NCI-H146 treated with DMSO at 0.1 percent for 48 hours (cell line): ENCODE data around the gene ALDH1A1.
"Not testable (repeated sequence)": the region's sequence is repeated elsewhere in the genome, so short reads cannot be mapped to it uniquely, and the experiment has no call there.

Source experiments
- DNase-seq: peaks from one replicate; lab custom pipeline; 2025; ENCODE audit not compliant: unreplicated experiment; lab: John Stamatoyannopoulos, UW

Gene ALDH1A1

DNA sequence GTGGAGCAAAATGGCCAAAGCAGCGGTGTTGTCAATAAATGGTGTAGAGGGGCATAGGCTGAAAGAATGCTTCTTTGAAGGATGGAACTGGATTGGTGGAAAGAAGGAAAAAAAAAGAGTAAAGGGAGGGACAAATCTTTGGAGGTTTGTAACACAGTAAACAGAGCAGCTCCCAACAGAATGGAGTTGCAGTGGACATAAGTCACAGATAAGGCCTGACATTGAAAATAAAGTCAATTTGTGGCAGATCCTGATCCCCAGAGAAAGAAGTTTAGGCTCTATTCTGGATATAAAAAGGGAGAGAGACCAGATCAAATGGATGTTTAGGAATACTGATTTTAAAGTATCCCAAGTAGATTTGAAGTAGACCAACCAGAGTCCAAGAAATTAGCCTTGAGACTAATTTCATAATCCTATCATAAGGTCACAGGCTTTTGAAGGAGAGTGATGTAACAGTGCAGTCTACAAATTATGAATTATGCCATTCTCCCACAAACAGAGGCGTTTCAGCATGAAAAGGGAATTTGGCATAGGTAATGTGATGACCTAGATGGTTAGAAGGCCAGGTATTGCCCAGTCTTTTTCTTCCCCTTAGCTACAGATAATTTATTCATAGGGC is 8.9 kb downstream of the ALDH1A1 start:
- DNase-seq = no peak

DNA sequence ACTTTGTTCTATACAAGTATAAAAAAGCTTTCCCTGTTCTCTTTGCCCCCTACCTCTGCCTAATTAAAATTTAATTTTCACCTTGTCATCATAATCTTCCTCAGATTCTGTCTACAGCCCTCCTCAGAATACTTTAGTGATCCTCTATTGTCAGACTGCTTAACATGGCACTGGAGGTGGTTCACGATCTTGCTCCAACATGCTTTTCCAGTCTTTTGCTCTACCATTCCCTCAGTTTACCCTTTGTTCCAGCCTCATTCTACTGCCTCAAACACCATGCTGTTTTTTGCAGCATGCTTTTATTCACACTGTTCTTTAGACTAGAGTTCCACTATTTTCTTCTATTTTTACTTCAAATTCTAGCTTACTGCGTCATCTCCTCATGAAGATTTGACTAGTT is 10.4 kb downstream of the ALDH1A1 start:
- DNase-seq = no peak

DNA sequence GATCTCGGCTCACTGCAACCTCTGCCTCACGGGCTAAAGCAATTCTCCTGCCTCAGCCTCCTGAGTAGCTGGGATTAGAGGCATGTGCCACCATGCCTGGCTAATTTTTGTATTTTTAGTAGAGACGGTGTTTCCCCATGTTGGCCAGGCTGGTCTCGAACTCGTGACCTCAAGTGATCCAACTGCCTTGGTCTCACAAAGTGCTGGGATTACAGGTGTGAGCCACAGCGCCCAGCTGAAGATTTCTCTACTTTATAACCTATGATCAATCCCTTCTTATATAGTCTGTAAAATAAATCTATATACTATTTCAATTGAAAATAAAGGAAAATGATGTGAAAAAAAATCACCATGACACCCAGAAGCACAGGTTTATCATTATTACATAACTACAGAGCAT is 13.3 kb downstream of the ALDH1A1 start:
- DNase-seq = not testable (repeated sequence)

GRCh38 chr9:72937545-72937944 is 15.3 kb downstream of the ALDH1A1 start:
- no peak for DNase-seq

- DNase-seq = no peak
These were observed 16.2 kb downstream of the ALDH1A1 start for GRCh38 chr9:72936679-72937078.

DNA sequence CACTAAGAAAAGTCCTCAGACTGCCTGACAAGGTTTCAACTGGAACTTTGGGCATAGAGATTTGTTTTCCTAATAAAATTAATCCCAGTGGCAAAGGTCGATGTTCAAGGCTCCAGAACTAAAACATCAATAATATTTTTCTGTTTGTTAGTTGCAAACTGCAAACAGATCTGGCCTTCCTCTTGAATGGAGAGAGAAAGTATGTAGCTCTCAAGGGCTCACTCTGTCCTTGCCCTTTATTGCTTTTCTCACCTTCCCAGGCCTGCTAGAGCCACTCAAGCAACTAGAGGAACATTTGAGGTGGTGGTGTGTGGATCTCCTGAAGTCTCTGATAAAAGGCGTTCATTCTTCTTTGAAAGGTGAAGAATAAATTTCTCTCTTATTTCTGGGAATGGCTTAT is 16.6 kb downstream of the ALDH1A1 start:
- DNase-seq = no peak

- no peak for DNase-seq
These were observed 17.3 kb downstream of the ALDH1A1 start for GRCh38 chr9:72935595-72935994.

DNA sequence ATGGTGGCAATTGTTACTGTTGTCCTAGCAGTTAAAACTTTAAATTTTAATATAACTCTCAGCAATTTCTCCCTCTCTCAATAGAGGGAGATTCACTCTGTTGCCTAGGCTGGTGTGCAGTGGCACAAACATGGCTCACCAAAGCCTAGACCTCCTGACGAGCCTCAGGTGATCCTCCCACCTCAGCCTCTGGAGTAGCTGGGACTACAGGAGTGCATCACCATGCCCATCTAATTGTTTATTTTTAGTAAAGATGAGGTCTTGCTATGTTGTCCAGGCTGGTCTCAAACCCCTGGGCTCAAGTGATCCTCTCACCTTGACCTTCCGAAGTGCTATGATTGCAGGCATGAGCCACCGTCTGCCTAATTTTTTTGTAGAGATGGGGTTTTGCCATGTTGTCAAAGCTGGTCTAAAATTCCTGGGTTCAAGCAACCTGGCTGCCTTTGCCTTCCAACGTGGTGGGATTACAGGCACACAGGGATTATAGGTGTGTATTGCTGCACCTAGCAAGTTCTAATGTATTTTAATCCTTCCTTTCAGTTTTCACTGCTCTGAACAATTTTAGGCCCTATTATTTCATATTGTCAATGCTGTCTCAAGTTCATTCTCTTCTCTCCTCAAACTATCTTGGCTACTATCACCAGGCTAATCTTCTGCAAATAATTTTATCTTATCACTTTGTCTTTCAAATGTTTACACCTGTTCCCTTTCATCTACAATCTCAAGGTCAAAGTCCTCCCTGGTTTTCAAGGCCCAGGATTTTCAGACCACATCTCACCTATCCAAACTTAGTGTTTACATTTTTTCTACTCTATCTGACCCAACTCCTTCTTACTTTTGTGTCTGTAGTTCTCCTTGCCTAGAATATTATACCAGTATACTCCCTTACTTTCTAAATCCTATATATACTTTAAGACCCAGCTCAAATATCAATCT is 18.9 kb downstream of the ALDH1A1 start:
- DNase-seq = no peak

GRCh38 chr9:72932619-72933018 is 20.2 kb downstream of the ALDH1A1 start:
- DNase-seq = no peak

DNA sequence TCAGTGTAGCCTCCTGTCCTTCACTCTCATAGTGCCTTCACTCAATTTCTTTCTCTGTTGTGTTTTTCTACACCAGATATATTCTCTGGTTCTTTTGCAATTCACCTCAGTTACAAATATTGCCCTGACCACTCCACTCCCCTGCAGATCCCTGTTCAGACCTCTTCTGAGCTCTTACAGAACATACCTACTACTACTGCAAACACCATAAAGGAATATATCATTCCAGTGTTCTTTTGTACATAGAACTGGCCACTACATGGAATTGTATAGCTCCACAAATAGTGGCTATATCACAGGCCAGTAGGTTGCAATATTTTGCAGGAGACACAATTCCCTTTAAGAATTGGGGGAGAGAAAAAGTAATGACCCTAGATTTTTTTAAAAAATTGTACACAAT is 21.0 kb downstream of the ALDH1A1 start:
- DNase-seq = no peak

DNA sequence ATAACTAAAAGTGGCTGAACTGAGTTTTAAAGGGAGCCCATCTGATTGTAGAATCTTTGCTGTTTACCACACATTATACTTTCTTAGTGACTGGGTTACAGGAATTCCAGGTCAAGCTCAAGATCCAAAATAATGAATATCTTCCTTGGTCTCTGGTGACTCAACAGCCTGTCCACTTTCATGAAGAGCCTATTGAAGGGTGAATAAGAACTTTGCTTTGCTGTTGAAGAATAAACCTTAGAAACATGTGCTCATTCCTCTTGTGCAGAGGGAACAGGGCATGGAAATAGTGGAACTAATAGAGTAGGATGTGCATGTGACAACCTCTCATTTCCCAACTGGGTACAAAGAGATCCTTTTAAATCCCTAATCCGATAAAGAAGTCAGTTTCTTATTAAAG is 21.4 kb downstream of the ALDH1A1 start:
- DNase-seq = no peak

DNA sequence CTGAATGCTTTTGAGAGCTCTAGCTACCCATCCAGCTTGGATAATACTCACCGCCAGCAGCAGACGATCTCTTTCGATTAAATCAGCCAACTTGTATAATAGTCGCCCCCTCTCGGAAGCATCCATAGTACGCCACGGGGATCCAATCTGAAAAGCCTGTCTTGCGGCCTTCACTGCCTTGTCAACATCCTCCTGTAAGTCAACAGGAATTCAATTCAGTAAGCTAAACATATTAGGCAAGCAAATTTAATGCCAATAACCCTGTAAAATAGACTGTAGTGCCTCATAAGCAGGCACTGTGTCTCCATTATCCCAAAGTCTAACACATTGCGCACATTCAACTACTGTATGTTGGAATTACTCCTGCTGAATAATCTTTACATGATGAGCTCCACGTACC is 22.0 kb downstream of the ALDH1A1 start:
- no peak for DNase-seq

DNA sequence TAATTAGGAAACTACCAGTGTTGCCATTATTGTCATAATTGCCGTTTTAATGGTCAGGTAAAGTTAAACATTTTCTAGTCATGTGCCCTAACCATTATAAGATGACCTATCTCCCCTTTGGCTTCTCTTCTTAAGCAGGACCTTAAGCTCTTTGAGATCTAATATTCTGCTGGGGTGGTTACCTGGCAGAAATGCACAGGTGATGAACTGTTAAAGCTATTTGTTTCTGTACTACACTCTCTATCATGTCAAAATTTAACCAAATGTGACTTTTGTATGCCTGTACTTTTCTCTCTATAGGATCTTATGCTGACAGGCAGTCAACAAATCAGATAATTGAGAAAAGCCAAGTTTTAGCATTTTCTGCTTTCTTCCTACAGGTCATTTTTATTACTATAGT is 23.3 kb downstream of the ALDH1A1 start:
- no peak for DNase-seq

- no peak for DNase-seq
These were observed 24.8 kb downstream of the ALDH1A1 start for GRCh38 chr9:72928042-72928507.

GRCh38 chr9:72926506-72926905 is 26.3 kb downstream of the ALDH1A1 start:
- no peak for DNase-seq

- no peak for DNase-seq
These were observed 27.0 kb downstream of the ALDH1A1 start for GRCh38 chr9:72925891-72926290.

DNA sequence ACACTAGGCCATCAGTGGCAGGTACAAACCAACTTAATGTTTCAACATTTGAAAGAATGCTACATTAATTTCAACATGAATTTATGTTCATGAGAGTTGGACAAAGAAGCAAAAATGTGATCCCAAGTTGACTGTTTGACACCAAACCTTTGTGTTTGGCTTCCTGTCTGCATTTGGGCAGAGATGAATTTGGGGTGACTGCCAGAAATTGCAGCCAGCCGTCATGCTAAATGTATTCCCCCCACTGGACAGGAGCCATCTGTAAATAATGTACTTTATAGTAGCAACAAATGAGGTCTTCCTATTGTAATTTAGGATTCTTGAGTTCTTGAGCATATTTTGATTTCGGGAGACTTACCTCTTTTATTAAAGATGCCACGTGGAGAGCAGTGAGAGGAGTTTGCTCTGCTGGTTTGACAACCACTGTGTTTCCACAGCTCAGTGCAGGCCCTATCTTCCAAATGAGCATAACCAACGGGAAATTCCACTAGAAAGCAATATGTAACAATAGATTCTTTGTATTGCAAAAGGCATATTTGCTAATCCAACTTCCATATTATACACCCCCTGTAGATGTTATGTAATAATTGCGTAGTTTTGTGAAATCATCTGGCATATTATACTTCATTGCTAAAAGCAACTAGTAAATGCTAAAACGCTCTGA is 27.6 kb downstream of the ALDH1A1 start:
- DNase-seq = no peak

DNA sequence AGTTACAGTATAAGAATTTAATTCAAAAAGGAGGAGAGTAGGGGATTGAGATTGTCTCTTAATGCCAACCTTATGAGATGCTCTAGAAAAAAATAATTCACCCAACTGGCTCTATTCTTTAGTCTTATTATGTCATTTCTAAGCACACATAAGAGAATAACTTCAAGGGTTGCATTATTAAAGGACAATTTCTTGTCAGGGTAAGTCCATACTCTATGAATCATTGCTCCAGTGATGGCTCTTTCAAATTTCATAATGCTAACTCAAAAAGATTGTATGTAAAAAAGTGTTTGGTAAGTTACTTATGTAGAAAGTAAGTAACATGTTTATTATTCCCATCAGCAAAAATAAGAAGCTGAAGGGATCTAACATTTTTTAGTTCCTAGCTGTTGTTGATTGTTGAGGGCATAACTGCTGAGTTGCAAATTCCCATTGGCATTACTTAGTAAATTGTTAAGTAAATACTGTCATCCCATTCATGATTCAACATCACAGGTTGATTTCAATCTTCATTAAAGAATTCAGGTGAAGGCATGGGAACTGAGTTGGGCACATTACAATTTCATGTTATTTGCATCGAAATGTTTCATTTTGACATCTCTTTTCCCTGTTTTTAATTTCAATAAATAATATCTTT is 28.6 kb downstream of the ALDH1A1 start:
- no peak for DNase-seq

- no peak for DNase-seq
These were observed 29.8 kb downstream of the ALDH1A1 start for GRCh38 chr9:72923077-72923476.

- no peak for DNase-seq
These were observed 30.8 kb downstream of the ALDH1A1 start for GRCh38 chr9:72921888-72922654.
